Heart left ventricle (tissue), 13 donors: ENCODE data around the gene FSHR.

Experiments used
- POLR2A ChIP-seq, 2 donors: fragments of 450-650 bp; IDR thresholded peaks; one replicate each; pipeline ENCODE4 v1.6.1; 2017; ENCODE audit warnings: antibody characterized with exemption in 2 of 2, mild to moderate bottlenecking in 2 of 2, moderate library complexity in 2 of 2
- TF ChIP-seq, protein P1 (sequence below), 12 donors: fragments of 200-600 bp; sonication (generic) in 4 of 12; IDR thresholded peaks; one replicate each; pipeline versions ENCODE4 v1.5.0 to v1.8.0; 2018 to 2022; ENCODE audit warnings: antibody characterized with exemption in 12 of 12, mild to moderate bottlenecking in 5 of 12
- donor health status: ischemic (EF 13 %, LVEDD 7.1; RV severe dilation, severe dysfunction).
- donor health status: DM: no; HTN: yes; CAD: no.
- donor health status: DM: no; HTN: no; CAD: no.
- donor health status: ischemic (EF 25% LVEDD 6.9; RV normal size, moderate dysfunction).
- donor health status: ischemic (EF 25% LVEDD 5.7; RV mildly dilated, moderate dysfunction).
- donor health status: ischemic (EF 35%, LVEDD 5.7; RV mildly dilated, moderate dysfunction).
- donor health status: nonischemic (EF 11% LVEDD 7.7; RV severe dilation, severe dysfunction).
- donor health status: DM: yes; HTN: yes; CAD: no.
- donor health status: PGD.
- donor health status: ischemic (EF 29% LVEDD 5.4; RV normal size, mild dysfunction).
- donor health status: nonischemic (EF 23%, LVEDD 6.1; RV moderate dilation, normal function).

DNA sequence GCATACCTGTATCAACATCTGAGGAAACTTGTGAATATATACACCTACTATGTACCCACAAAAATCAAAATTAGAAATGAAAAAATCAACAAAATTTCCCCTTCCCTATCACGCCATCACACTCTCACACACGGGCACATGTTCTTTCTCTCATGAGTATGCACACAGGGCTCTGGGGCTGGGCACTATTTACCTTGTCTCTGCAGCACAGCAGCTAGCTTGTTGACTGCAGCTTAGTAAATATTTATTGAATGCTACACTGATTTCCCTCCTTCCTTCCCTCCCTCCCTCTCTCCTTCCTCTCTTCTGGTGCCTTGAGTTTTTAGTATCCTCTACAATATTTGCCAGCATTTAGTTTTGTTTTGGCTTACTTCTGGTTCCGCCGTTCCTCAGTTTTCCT lies 216.1 kb downstream of the FSHR start:
- TF ChIP-seq, protein P1, sequence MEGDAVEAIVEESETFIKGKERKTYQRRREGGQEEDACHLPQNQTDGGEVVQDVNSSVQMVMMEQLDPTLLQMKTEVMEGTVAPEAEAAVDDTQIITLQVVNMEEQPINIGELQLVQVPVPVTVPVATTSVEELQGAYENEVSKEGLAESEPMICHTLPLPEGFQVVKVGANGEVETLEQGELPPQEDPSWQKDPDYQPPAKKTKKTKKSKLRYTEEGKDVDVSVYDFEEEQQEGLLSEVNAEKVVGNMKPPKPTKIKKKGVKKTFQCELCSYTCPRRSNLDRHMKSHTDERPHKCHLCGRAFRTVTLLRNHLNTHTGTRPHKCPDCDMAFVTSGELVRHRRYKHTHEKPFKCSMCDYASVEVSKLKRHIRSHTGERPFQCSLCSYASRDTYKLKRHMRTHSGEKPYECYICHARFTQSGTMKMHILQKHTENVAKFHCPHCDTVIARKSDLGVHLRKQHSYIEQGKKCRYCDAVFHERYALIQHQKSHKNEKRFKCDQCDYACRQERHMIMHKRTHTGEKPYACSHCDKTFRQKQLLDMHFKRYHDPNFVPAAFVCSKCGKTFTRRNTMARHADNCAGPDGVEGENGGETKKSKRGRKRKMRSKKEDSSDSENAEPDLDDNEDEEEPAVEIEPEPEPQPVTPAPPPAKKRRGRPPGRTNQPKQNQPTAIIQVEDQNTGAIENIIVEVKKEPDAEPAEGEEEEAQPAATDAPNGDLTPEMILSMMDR (IDR thresholded peaks at IDR 0.05), result no peak
- TF ChIP-seq POLR2A (IDR thresholded peaks at IDR 0.05), result no peak
